HEK293 (cell line): ENCODE results near the gene CFAP157.

ENCODE experiments used
- CTCF ChIA-PET: fragments of 350-600 bp; formaldehyde crosslinking; extraction: SDS; loops from one replicate; lab custom pipeline; 2021; ENCODE audit warnings: antibody characterized with exemption; lab: Yijun Ruan, JAX
- POLR2A ChIA-PET: fragments of 300-600 bp; formaldehyde crosslinking; extraction: SDS; loops from one replicate; lab custom pipeline; 2020; ENCODE audit warnings: antibody characterized with exemption, inconsistent platforms; lab: Yijun Ruan, JAX
- H3K27ac ChIP-seq: fragments of 200-500 bp; sonication (Bioruptor generic); 2 replicates; pipeline ENCODE4 v1.5.1; 2014; ENCODE audit warnings: low read depth, low read length, control low read depth, inconsistent platforms; ENCODE audit errors: extremely low read depth
- H3K36me3 ChIP-seq, 2 experiments: fragments of 200-500 bp in 1 of 2; sonication (Bioruptor generic) in 1 of 2; 1 replicate in 1 of 2; 2 replicates in 1 of 2; pipeline ENCODE4 v1.5.1; 2014 to 2017; ENCODE audit warnings: inconsistent platforms in 2 of 2, low read length in 2 of 2; ENCODE audit not compliant: control insufficient read depth in 2 of 2, insufficient read depth in 1 of 2
- H3K4me1 ChIP-seq: fragments of 200-500 bp; sonication (Bioruptor generic); 2 replicates; pipeline ENCODE4 v1.5.1; 2014; ENCODE audit warnings: mild to moderate bottlenecking, low read length, inconsistent platforms; ENCODE audit not compliant: control insufficient read depth, insufficient read depth
- H3K4me3 ChIP-seq: 2 replicates; pipeline ENCODE4 v1.5.1; 2011; ENCODE audit warnings: low read depth, mild to moderate bottlenecking, control low read depth, low read length, moderate library complexity
- H3K9me3 ChIP-seq: fragments of 200-500 bp; sonication (Bioruptor generic); 2 replicates; pipeline ENCODE4 v1.5.1; 2014; ENCODE audit warnings: low read depth, low read length, inconsistent platforms; ENCODE audit not compliant: control insufficient read depth, insufficient read depth
- HOXA7 ChIP-seq: sonication (generic); formaldehyde crosslinking; IDR thresholded peaks from 2 replicates; pipeline ENCODE4 v1.8.1; 2022; ENCODE audit warnings: missing genetic modification reagents, borderline replicate concordance
- REST ChIP-seq: fragments of 450-650 bp; formaldehyde crosslinking; IDR thresholded peaks from 2 replicates; pipeline ENCODE4 v1.5.1; 2016; ENCODE audit warnings: missing biosample characterization, missing genetic modification characterization
- ZFP69B ChIP-seq: fragments of 450-650 bp; formaldehyde crosslinking; IDR thresholded peaks from 2 replicates; pipeline ENCODE4 v1.5.1; 2016; ENCODE audit warnings: missing biosample characterization, missing genetic modification characterization
- ZNF140 ChIP-seq: fragments of 450-650 bp; formaldehyde crosslinking; IDR thresholded peaks from 2 replicates; pipeline ENCODE4 v1.5.1; 2016; ENCODE audit warnings: missing biosample characterization, missing genetic modification characterization
- ZNF169 ChIP-seq: fragments of 450-650 bp; formaldehyde crosslinking; IDR thresholded peaks from 2 replicates; pipeline ENCODE4 v1.5.1; 2016; ENCODE audit warnings: missing biosample characterization, missing genetic modification characterization
- ZNF248 ChIP-seq: fragments of 450-650 bp; formaldehyde crosslinking; IDR thresholded peaks from 2 replicates; pipeline ENCODE4 v1.5.1; 2017; ENCODE audit warnings: missing biosample characterization, missing genetic modification characterization
- ZNF266 ChIP-seq: fragments of 450-650 bp; formaldehyde crosslinking; IDR thresholded peaks from 2 replicates; pipeline ENCODE4 v1.5.1; 2016; ENCODE audit warnings: missing biosample characterization, missing genetic modification characterization, low read depth
- ZNF280C ChIP-seq: fragments of 450-650 bp; formaldehyde crosslinking; IDR thresholded peaks from 2 replicates; pipeline ENCODE4 v1.5.1; 2016; ENCODE audit warnings: missing biosample characterization, missing genetic modification characterization
- ZNF433 ChIP-seq: fragments of 450-650 bp; formaldehyde crosslinking; IDR thresholded peaks from 2 replicates; pipeline ENCODE4 v1.5.1; 2016; ENCODE audit warnings: missing biosample characterization, missing genetic modification characterization, low read depth
- ZNF513 ChIP-seq: fragments of 450-650 bp; IDR thresholded peaks from 2 replicates; pipeline ENCODE4 v1.5.1; 2018; ENCODE audit warnings: missing biosample characterization, missing genetic modification characterization
- ZNF514 ChIP-seq: fragments of 450-650 bp; formaldehyde crosslinking; IDR thresholded peaks from 2 replicates; pipeline ENCODE4 v1.5.1; 2016; ENCODE audit warnings: missing biosample characterization, missing genetic modification characterization
- ZNF548 ChIP-seq: fragments of 450-650 bp; formaldehyde crosslinking; IDR thresholded peaks from 2 replicates; pipeline ENCODE4 v1.5.1; 2016; ENCODE audit warnings: missing biosample characterization, missing genetic modification characterization
- ZNF629 ChIP-seq: fragments of 450-650 bp; formaldehyde crosslinking; IDR thresholded peaks from 2 replicates; pipeline ENCODE4 v1.5.1; 2017; ENCODE audit warnings: missing biosample characterization, missing genetic modification characterization
- ZNF670 ChIP-seq: fragments of 450-650 bp; formaldehyde crosslinking; IDR thresholded peaks from 2 replicates; pipeline ENCODE4 v1.5.1; 2016; ENCODE audit warnings: missing biosample characterization, missing genetic modification characterization, low read depth

The CFAP157 gene

GRCh38 chr9:127730799-127731410 lies 24.1 kb downstream of the CFAP157 start:
- no peak overlapping the region for H3K4me3 ChIP-seq
- H3K27ac ChIP-seq: no peak overlapping the region
- H3K36me3 ChIP-seq: peaks cover 0 to 6% of the 10 kb centered on the region in 2 experiments; a peak in 1 of 3 replicates
- no peaks in the 10 kb centered on the region for H3K4me1 ChIP-seq
- POLR2A ChIA-PET: interaction anchor here (0.6 to 0.9 kb wide), 3 partner anchors 16 to 137 kb away, joined by 3 to 4 read pairs (median 3); partner anchors contain the start of gene PTRH1
- H3K9me3 ChIP-seq: no peaks in the 10 kb centered on the region
- TF ChIP-seq ZNF629 (tag by site-specific recombination) (no peak), ZNF140 (tag by site-specific recombination) (no peak), ZNF514 (tag by site-specific recombination) (no peak)
- TF ChIP-seq, all 188 proteins: peak for 0
- CTCF ChIA-PET: interaction anchor here (0.6 to 1.7 kb wide), 6 partner anchors 33 to 224 kb away, joined by 3 to 6 read pairs (median 4); no protein-coding TSS in a partner anchor

- Histone ChIP-seq H3K4me1 (no peaks in the 10 kb centered on the region), H3K36me3 (peaks cover 0 to 6% of the 10 kb centered on the region in 2 experiments; a peak in 1 of 3 replicates)
- TF ChIP-seq REST (tag by site-specific recombination) (peak; percentile 84), ZNF433 (tag by site-specific recombination) (no peak)
- TF ChIP-seq, all 188 proteins: peak for 1
- ChIA-PET POLR2A (no interaction called here), CTCF (interaction anchor here (0.6 to 1.7 kb wide), 4 partner anchors 117 to 303 kb away, joined by 3 to 4 read pairs (median 3); no protein-coding TSS in a partner anchor)
- H3K27ac ChIP-seq: no peak overlapping the region
- no peak overlapping the region for H3K4me3 ChIP-seq
- no peaks in the 10 kb centered on the region for H3K9me3 ChIP-seq
Measured at GRCh38 chr9:127731938-127732337, 25.1 kb downstream of the CFAP157 start.

GRCh38 chr9:127732444-127732843 lies 25.7 kb downstream of the CFAP157 start:
- H3K36me3 ChIP-seq: peaks cover 0 to 6% of the 10 kb centered on the region in 2 experiments; a peak in 1 of 3 replicates
- POLR2A ChIA-PET: no interaction called here
- H3K4me1 ChIP-seq: no peaks in the 10 kb centered on the region
- no peak overlapping the region for H3K27ac ChIP-seq
- no peak for TF ChIP-seq ZNF266 (tag by site-specific recombination)
- no peak for TF ChIP-seq ZNF248 (tag by site-specific recombination)
- no peak for TF ChIP-seq ZNF280C
- no peak for TF ChIP-seq ZNF169 (tag by site-specific recombination)
- no peak for TF ChIP-seq ZNF548
- TF ChIP-seq ZFP69B (tag by site-specific recombination): no peak
- TF ChIP-seq ZNF670 (tag by site-specific recombination): no peak
- no peak for TF ChIP-seq HOXA7 (CRISPR knock-in tag)
- TF ChIP-seq ZNF513 (tag by site-specific recombination): no peak
- no peaks in the 10 kb centered on the region for H3K9me3 ChIP-seq
- H3K4me3 ChIP-seq: no peak overlapping the region
- CTCF ChIA-PET: interaction anchor here (1.3 to 3.2 kb wide), 5 partner anchors 11 to 228 kb away, joined by 4 to 72 read pairs (median 4); no protein-coding TSS in a partner anchor
